ENCODE results near the gene SIPA1L3. TPM values are rescaled to one million over a fixed set of nuclear protein-coding genes. Genes with fewer than 3 reads are reported as not detected.
"Not testable (repeated sequence)": the region's sequence is repeated elsewhere in the genome, so short reads cannot be mapped to it uniquely, and the experiment has no call there.

Gene SIPA1L3
- total and polyA plus RNA-seq, 10 of the 15 experiments (the other 5 are each of a cell fraction or from before 2014, with no cell fraction given), result 0.24 to 66.2 (median 19.1) TPM

DNA sequence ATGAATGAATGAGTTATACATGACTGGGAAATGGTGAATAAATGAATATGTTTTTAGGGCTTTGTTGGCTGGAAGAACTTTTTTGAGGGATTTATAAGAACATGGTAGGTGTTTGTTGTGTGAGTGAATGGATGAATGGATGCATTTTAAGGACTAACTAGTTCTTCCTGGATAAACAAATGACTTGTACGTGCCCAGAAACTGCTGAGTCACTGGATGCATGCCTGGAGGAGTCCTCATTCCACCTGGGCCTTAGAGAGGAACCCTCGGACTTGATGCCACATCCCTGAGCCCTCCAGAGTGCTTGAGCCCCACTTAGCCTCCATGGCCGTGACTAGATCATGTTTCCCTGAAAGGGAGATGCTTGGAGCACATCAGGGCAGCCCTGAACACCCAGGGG, 163.6 kb downstream of the SIPA1L3 start:
- Histone ChIP-seq H3K79me2 (ENCODE audit: control insufficient read depth, insufficient read depth, low read length) (no peaks in the 10 kb centered on the region), H3K27ac (ENCODE audit: control insufficient read depth, insufficient read depth) (no peak overlapping the region), H3K4me3 (no peak overlapping the region), H3K9me3 (replicated peaks; ENCODE audit: control insufficient read depth, insufficient read depth, low read length) (no peaks in the 10 kb centered on the region; the same call in 2 of the 3 replicates), H3K27me3 (replicated peaks in 1 of 2; ENCODE audit: control insufficient read depth in 2 of 2, insufficient read depth in 2 of 2, low read length in 1 of 2) (no peaks in the 10 kb centered on the region), H3K4me2 (ENCODE audit: control insufficient read depth, insufficient read depth) (no peak overlapping the region), H2AFZ (ENCODE audit: control insufficient read depth, low read depth, low read length) (no peak overlapping the region), H3K9ac (ENCODE audit: control insufficient read depth, insufficient read depth, low read length) (no peak overlapping the region), H3K36me3 (ENCODE audit: control insufficient read depth in 2 of 2, insufficient read depth in 2 of 2, low read length in 1 of 2) (peaks cover 10 to 11% of the 10 kb centered on the region in 2 experiments), H3K4me1 (ENCODE audit: control insufficient read depth, insufficient read depth, low read length) (no peaks in the 10 kb centered on the region), H4K20me1 (ENCODE audit: control insufficient read depth, insufficient read depth) (no peaks in the 10 kb centered on the region; the same call in 1 of the 2 replicates)
- ChIA-PET RAD21 (ENCODE audit: unreplicated experiment) (no interaction called here), POLR2A (no interaction called here), SMC1A (ENCODE audit: uncharacterized antibody, unreplicated experiment) (no interaction called here), CTCF (interaction anchor here (0.6 kb wide), 1 partner anchor 234 kb away, joined by 3 read pairs; no protein-coding TSS in a partner anchor)
- in situ Hi-C loops (cut with MboI) (no loop called here), intact Hi-C loops (cut with micrococcal nuclease; ENCODE audit: unreplicated experiment) (no loop called here)
- no TSS peak for BruUV-seq (replicated peaks)
- DNase-seq (ENCODE audit: low read depth, low spot score) (no peak), FAIRE-seq (no peak), ATAC-seq (no peak)
- WGBS (ENCODE audit: insufficient coverage, insufficient replicate concordance, low lambda C conversion rate, missing lambda C conversion rate), result 98% methylated on average over 3 of the region's 3 CpGs
- TF ChIP-seq CHD2 (IDR thresholded peaks at IDR 0.05; ENCODE audit: borderline replicate concordance, low read depth, low read length) (no peak), IKZF1 (conservative IDR thresholded peaks at IDR 0.05) (no peak), CREM (IDR thresholded peaks at IDR 0.05; ENCODE audit: low read depth) (no peak), SMAD5 (IDR thresholded peaks at IDR 0.05; ENCODE audit: low read depth) (no peak), ZNF24 (IDR thresholded peaks at IDR 0.05) (no peak)
- TF ChIP-seq, protein P1, sequence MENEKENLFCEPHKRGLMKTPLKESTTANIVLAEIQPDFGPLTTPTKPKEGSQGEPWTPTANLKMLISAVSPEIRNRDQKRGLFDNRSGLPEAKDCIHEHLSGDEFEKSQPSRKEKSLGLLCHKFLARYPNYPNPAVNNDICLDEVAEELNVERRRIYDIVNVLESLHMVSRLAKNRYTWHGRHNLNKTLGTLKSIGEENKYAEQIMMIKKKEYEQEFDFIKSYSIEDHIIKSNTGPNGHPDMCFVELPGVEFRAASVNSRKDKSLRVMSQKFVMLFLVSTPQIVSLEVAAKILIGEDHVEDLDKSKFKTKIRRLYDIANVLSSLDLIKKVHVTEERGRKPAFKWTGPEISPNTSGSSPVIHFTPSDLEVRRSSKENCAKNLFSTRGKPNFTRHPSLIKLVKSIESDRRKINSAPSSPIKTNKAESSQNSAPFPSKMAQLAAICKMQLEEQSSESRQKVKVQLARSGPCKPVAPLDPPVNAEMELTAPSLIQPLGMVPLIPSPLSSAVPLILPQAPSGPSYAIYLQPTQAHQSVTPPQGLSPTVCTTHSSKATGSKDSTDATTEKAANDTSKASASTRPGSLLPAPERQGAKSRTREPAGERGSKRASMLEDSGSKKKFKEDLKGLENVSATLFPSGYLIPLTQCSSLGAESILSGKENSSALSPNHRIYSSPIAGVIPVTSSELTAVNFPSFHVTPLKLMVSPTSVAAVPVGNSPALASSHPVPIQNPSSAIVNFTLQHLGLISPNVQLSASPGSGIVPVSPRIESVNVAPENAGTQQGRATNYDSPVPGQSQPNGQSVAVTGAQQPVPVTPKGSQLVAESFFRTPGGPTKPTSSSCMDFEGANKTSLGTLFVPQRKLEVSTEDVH (IDR thresholded peaks at IDR 0.05; ENCODE audit: low read depth, partially characterized antibody), result no peak
- TF ChIP-seq, protein P2, sequence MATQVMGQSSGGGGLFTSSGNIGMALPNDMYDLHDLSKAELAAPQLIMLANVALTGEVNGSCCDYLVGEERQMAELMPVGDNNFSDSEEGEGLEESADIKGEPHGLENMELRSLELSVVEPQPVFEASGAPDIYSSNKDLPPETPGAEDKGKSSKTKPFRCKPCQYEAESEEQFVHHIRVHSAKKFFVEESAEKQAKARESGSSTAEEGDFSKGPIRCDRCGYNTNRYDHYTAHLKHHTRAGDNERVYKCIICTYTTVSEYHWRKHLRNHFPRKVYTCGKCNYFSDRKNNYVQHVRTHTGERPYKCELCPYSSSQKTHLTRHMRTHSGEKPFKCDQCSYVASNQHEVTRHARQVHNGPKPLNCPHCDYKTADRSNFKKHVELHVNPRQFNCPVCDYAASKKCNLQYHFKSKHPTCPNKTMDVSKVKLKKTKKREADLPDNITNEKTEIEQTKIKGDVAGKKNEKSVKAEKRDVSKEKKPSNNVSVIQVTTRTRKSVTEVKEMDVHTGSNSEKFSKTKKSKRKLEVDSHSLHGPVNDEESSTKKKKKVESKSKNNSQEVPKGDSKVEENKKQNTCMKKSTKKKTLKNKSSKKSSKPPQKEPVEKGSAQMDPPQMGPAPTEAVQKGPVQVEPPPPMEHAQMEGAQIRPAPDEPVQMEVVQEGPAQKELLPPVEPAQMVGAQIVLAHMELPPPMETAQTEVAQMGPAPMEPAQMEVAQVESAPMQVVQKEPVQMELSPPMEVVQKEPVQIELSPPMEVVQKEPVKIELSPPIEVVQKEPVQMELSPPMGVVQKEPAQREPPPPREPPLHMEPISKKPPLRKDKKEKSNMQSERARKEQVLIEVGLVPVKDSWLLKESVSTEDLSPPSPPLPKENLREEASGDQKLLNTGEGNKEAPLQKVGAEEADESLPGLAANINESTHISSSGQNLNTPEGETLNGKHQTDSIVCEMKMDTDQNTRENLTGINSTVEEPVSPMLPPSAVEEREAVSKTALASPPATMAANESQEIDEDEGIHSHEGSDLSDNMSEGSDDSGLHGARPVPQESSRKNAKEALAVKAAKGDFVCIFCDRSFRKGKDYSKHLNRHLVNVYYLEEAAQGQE (IDR thresholded peaks at IDR 0.05; ENCODE audit: low read depth, low read length), result no peak

DNA sequence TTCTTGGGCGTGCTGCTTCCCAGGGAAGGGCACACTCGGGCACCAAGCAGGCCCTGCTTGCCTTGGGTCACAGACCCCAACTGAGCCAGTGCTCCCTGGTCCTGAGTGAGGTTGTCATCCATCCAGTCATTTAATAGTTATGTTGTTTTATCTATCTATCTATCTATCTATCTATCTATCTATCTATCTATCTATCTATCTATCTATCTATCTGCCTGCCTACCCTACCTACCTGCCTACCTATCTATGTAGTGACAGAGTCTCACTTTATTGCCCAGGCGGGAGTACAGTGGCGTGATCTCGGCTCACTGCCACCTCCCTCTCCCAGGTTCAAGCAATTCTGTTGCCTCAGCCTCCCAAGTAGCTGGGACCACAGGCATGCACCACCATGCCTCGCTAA, 164.0 kb downstream of the SIPA1L3 start:
- BruUV-seq (replicated peaks); H3K9me3 ChIP-seq (replicated peaks; ENCODE audit: control insufficient read depth, insufficient read depth, low read length); intact Hi-C loops (cut with micrococcal nuclease; ENCODE audit: unreplicated experiment); RAD21 ChIA-PET (ENCODE audit: unreplicated experiment); in situ Hi-C loops (cut with MboI); H2AFZ ChIP-seq (ENCODE audit: control insufficient read depth, low read depth, low read length); H3K4me2 ChIP-seq (ENCODE audit: control insufficient read depth, insufficient read depth); H3K4me1 ChIP-seq (ENCODE audit: control insufficient read depth, insufficient read depth, low read length); H4K20me1 ChIP-seq (ENCODE audit: control insufficient read depth, insufficient read depth); H3K4me3 ChIP-seq; FAIRE-seq; H3K27ac ChIP-seq (ENCODE audit: control insufficient read depth, insufficient read depth); DNase-seq (ENCODE audit: low read depth, low spot score); H3K27me3 ChIP-seq (replicated peaks in 1 of 2; ENCODE audit: control insufficient read depth in 2 of 2, insufficient read depth in 2 of 2, low read length in 1 of 2); POLR2A ChIA-PET; H3K9ac ChIP-seq (ENCODE audit: control insufficient read depth, insufficient read depth, low read length); H3K79me2 ChIP-seq (ENCODE audit: control insufficient read depth, insufficient read depth, low read length); SMC1A ChIA-PET (ENCODE audit: uncharacterized antibody, unreplicated experiment); ATAC-seq: not testable (repeated sequence)
- H3K36me3 ChIP-seq (ENCODE audit: control insufficient read depth in 2 of 2, insufficient read depth in 2 of 2, low read length in 1 of 2), result peaks cover 10 to 11% of the 10 kb centered on the region in 2 experiments
- CTCF ChIA-PET, result interaction anchor here (0.6 kb wide), 1 partner anchor 233 kb away, joined by 3 read pairs; no protein-coding TSS in a partner anchor
- 98% methylated on average over 6 of the region's 6 CpGs for WGBS (ENCODE audit: insufficient coverage, insufficient replicate concordance, low lambda C conversion rate, missing lambda C conversion rate)

All from GM12878 (cell line).